ENCODE data around the gene COL12A1. TPM values are rescaled to one million over a fixed set of nuclear protein-coding genes. Genes with fewer than 3 reads are reported as not detected.

The COL12A1 gene
- total RNA-seq, 1 experiment from 2014 or later = 0.96 TPM

DNA sequence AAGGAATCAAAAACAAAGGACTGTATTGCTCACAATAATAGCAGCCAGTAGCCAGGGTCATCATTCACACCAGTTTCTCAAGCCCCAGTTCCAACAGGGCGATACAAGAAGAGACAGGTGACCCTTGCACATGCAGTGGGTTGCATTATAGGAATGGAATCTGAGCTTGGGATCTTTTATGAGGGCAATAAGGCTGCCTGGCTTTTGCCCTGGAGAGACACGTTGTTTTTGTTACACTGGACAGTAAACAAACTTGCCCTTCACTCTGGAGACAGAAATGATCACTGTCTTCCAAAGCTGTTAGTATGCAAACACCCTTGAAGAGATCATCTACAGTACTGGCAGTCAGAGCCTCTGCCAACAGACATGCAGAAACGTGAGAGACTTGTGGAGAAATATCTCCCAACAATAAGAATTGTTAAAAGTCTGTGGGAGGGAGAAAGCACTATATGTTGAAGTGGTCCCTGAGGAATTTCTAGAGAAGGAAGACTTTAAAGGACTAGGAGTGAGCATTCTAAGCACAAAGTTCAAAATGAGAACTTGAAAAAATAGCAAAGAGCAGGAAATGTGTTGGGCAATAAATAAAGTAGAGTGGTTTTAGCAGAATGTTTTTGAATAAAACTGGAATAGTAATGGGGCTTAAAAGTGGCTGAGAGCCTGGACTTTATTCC lies 6.2 kb upstream of the COL12A1 start:
- Histone ChIP-seq H4K20me1 (ENCODE audit: control insufficient read depth, insufficient read depth, insufficient read length) (no peaks in the 10 kb centered on the region), H3K14ac (ENCODE audit: insufficient read depth, low read length) (no peak overlapping the region), H4K5ac (ENCODE audit: insufficient read length, low read depth, low read length) (no peak overlapping the region), H3K9me3 (ENCODE audit: control insufficient read depth, low read depth, low read length) (no peaks in the 10 kb centered on the region), H3K27me3 (ENCODE audit: insufficient read depth, low read length) (peaks cover 17% of the 10 kb centered on the region), H3K9ac (ENCODE audit: extremely low read depth, insufficient read length, low read length) (no peak overlapping the region), H3K23me2 (ENCODE audit: insufficient read length, low read depth, low read length, poor library complexity, severe bottlenecking) (peaks cover 12% of the 10 kb centered on the region), H3K27ac (ENCODE audit: insufficient read length, low read depth, low read length) (no peak overlapping the region), H2BK12ac (ENCODE audit: insufficient read length, low read depth, low read length) (no peak overlapping the region), H4K91ac (ENCODE audit: insufficient read length, low read depth, low read length) (no peak overlapping the region), H3K4ac (ENCODE audit: low read depth, low read length) (no peak overlapping the region), H3K79me2 (ENCODE audit: insufficient read depth, low read length) (no peaks in the 10 kb centered on the region), H3K4me1 (ENCODE audit: insufficient read depth, low read length) (peaks cover 3% of the 10 kb centered on the region; the same call in 1 of the 2 replicates), H3K23ac (ENCODE audit: insufficient read length, low read depth, low read length) (no peak overlapping the region), H2BK20ac (ENCODE audit: low read depth, low read length, poor library complexity, severe bottlenecking) (no peak overlapping the region), H3K56ac (ENCODE audit: insufficient read length, low read depth, low read length) (no peak overlapping the region), H4K8ac (replicated peaks; ENCODE audit: insufficient read length, low read depth, low read length) (no peak overlapping the region), H3K4me2 (ENCODE audit: insufficient read depth, insufficient read length, low read length) (no peak overlapping the region), H2AFZ (ENCODE audit: low read length) (no peak overlapping the region), H2AK5ac (ENCODE audit: insufficient read length, low read length) (no peak overlapping the region), H2BK5ac (ENCODE audit: insufficient read length, low read length) (no peak overlapping the region), H2BK120ac (ENCODE audit: low read depth, low read length, poor library complexity, severe bottlenecking) (no peak overlapping the region), H3T11ph (ENCODE audit: low read length) (no peak overlapping the region), H2BK15ac (ENCODE audit: low read depth, low read length) (no peak overlapping the region), H3K18ac (ENCODE audit: insufficient read length, low read depth, low read length) (no peak overlapping the region), H3K79me1 (ENCODE audit: insufficient read depth, low read depth, low read length, poor library complexity, severe bottlenecking) (no peaks in the 10 kb centered on the region)
- H3K36me3 Mint-ChIP-seq (ENCODE audit: insufficient read depth in 1 of 3, low read depth in 3 of 3) = no peaks in the 10 kb centered on the region
- H3K27ac Mint-ChIP-seq = peak overlapping the region in 1 of 3 experiments; percentile 14; a peak in 2 of 7 replicates
- TF ChIP-seq, protein P1, sequence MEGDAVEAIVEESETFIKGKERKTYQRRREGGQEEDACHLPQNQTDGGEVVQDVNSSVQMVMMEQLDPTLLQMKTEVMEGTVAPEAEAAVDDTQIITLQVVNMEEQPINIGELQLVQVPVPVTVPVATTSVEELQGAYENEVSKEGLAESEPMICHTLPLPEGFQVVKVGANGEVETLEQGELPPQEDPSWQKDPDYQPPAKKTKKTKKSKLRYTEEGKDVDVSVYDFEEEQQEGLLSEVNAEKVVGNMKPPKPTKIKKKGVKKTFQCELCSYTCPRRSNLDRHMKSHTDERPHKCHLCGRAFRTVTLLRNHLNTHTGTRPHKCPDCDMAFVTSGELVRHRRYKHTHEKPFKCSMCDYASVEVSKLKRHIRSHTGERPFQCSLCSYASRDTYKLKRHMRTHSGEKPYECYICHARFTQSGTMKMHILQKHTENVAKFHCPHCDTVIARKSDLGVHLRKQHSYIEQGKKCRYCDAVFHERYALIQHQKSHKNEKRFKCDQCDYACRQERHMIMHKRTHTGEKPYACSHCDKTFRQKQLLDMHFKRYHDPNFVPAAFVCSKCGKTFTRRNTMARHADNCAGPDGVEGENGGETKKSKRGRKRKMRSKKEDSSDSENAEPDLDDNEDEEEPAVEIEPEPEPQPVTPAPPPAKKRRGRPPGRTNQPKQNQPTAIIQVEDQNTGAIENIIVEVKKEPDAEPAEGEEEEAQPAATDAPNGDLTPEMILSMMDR (conservative IDR thresholded peaks at IDR 0.05) = no peak
- peaks cover 47 to 53% of the 10 kb centered on the region in 2 experiments for H3K4me1 Mint-ChIP-seq
- H3K9me3 Mint-ChIP-seq = no peaks in the 10 kb centered on the region; a peak in 1 of 5 replicates
- DNase-seq = no peak
- peaks cover 36% of the 10 kb centered on the region for H3K27me3 Mint-ChIP-seq (ENCODE audit: low read depth)
- H3K4me3 Mint-ChIP-seq = no peak overlapping the region; a peak in 1 of 5 replicates
- WGBS (ENCODE audit: extremely low coverage, insufficient read length, low lambda C conversion rate) = no CpG with 5 or more reads among the region's 3 CpGs

Measured in H9 (cell line).